GM23338 (cell line): Measurements from ENCODE around the gene GLRX2. TPM values are rescaled to one million over a fixed set of nuclear protein-coding genes. Genes with fewer than 3 reads are reported as not detected.

Experiments
- ATAC-seq: fragments of 200-7000 bp; cut with Tn5 transposase; 3 replicates; pipeline ENCODE4 v1.9.1; 2020
- DNase-seq: peaks from one replicate; pipeline ENCODE4 v3.0.0-alpha.2; 2015; ENCODE audit warnings: low spot score
- H2AFZ ChIP-seq: fragments of 200-600 bp; sonication (generic); 2 replicates; pipeline ENCODE4 v1.8.0; 2016; ENCODE audit warnings: antibody characterized with exemption, mild to moderate bottlenecking, moderate library complexity
- H3F3A ChIP-seq: fragments of 200-600 bp; sonication (generic); replicated peaks from 2 replicates; pipeline ENCODE4 v1.8.0; 2017; ENCODE audit warnings: antibody characterized with exemption, mixed run types, low read depth
- H3K27ac ChIP-seq: fragments of 200-600 bp; sonication (generic); 2 replicates; pipeline ENCODE4 v1.6.1; 2016; ENCODE audit warnings: low read depth
- H3K27me3 ChIP-seq: fragments of 200-600 bp; sonication (generic); 2 replicates; pipeline ENCODE4 v1.8.0; 2016; ENCODE audit warnings: mild to moderate bottlenecking, mixed run types, moderate library complexity; ENCODE audit not compliant: insufficient read depth
- H3K36me3 ChIP-seq: fragments of 200-600 bp; sonication (generic); 2 replicates; pipeline ENCODE4 v1.8.0; 2016; ENCODE audit warnings: mild to moderate bottlenecking; ENCODE audit not compliant: insufficient read depth
- H3K4me1 ChIP-seq: fragments of 200-600 bp; sonication (generic); 2 replicates; pipeline ENCODE4 v1.8.0; 2016; ENCODE audit warnings: mild to moderate bottlenecking, moderate library complexity; ENCODE audit not compliant: insufficient read depth
- H3K4me2 ChIP-seq: fragments of 200-600 bp; sonication (generic); 2 replicates; pipeline ENCODE4 v1.7.1; 2017; ENCODE audit warnings: mixed run types
- H3K4me3 ChIP-seq: fragments of 200-600 bp; sonication (generic); 2 replicates; pipeline ENCODE4 v1.6.1; 2016; ENCODE audit warnings: mixed run types
- H3K79me2 ChIP-seq: fragments of 200-600 bp; sonication (generic); replicated peaks from 2 replicates; pipeline ENCODE4 v1.8.0; 2017; ENCODE audit warnings: mild to moderate bottlenecking; ENCODE audit not compliant: insufficient read depth
- H3K9me2 ChIP-seq: fragments of 200-600 bp; sonication (generic); 2 replicates; pipeline ENCODE4 v1.8.0; 2017; ENCODE audit not compliant: insufficient read depth
- H4K20me1 ChIP-seq: fragments of 200-600 bp; sonication (generic); replicated peaks from 2 replicates; pipeline ENCODE4 v1.8.0; 2017; ENCODE audit warnings: mild to moderate bottlenecking; ENCODE audit not compliant: insufficient read depth
- H3K27ac Mint-ChIP-seq: 2 replicates; pipeline ENCODE4 v1.8.0; 2020; ENCODE audit warnings: inconsistent platforms, mild to moderate bottlenecking, moderate library complexity, mixed read lengths
- H3K27me3 Mint-ChIP-seq: 3 replicates; pipeline ENCODE4 v1.8.0; 2022; ENCODE audit warnings: low read depth, mild to moderate bottlenecking, moderate library complexity, mixed read lengths, inconsistent platforms; ENCODE audit not compliant: insufficient read depth, poor library complexity
- H3K36me3 Mint-ChIP-seq: 3 replicates; pipeline ENCODE4 v1.8.0; 2021; ENCODE audit warnings: low read depth, mild to moderate bottlenecking, inconsistent platforms, moderate library complexity, mixed read lengths
- H3K4me1 Mint-ChIP-seq: 3 replicates; pipeline ENCODE4 v1.8.0; 2020; ENCODE audit warnings: mild to moderate bottlenecking, inconsistent platforms, mixed read lengths
- H3K4me3 Mint-ChIP-seq: 3 replicates; pipeline ENCODE4 v1.8.0; 2021; ENCODE audit warnings: moderate library complexity, mild to moderate bottlenecking, inconsistent platforms, mixed read lengths
- H3K9me3 Mint-ChIP-seq: 3 replicates; pipeline ENCODE4 v1.8.0; 2020; ENCODE audit warnings: moderate library complexity, mild to moderate bottlenecking, inconsistent platforms, mixed read lengths
- CREB1 ChIP-seq: fragments of 250-450 bp; sonication (Bioruptor Pico); IDR thresholded peaks from 2 replicates; pipeline ENCODE4 v1.5.0; 2020; ENCODE audit warnings: low read depth, mild to moderate bottlenecking, moderate library complexity
- CTCF ChIP-seq, 2 experiments: fragments of 200-600 bp in 1 of 2; sonication (generic) in 1 of 2; conservative IDR thresholded peaks; 2 replicates each; pipeline versions ENCODE4 v1.5.1 to v1.6.1; 2016 to 2017; ENCODE audit warnings: antibody characterized with exemption in 2 of 2, low read depth in 2 of 2, mild to moderate bottlenecking in 2 of 2, moderate library complexity in 1 of 2
- ETS1 ChIP-seq: IDR thresholded peaks from 2 replicates; pipeline ENCODE4 v1.6.1; 2016; ENCODE audit warnings: antibody characterized with exemption
- EZH2 ChIP-seq: fragments of 200-600 bp; sonication (generic); IDR thresholded peaks from one replicate; pipeline ENCODE4 v1.8.0; 2017; ENCODE audit warnings: antibody characterized with exemption, mild to moderate bottlenecking, low read depth; ENCODE audit not compliant: unreplicated experiment
- EZH2phosphoT487 ChIP-seq: fragments of 200-600 bp; sonication (generic); IDR thresholded peaks from one replicate; pipeline ENCODE4 v1.8.1; 2018; ENCODE audit warnings: antibody characterized with exemption; ENCODE audit not compliant: unreplicated experiment
- JUNB ChIP-seq: IDR thresholded peaks from one replicate; pipeline ENCODE4 v1.6.1; 2016; ENCODE audit warnings: antibody characterized with exemption; ENCODE audit not compliant: unreplicated experiment
- NANOG ChIP-seq: IDR thresholded peaks from 2 replicates; pipeline ENCODE4 v1.6.1; 2016; ENCODE audit warnings: antibody characterized with exemption, borderline replicate concordance
- POLR2AphosphoS5 ChIP-seq: IDR thresholded peaks from 2 replicates; pipeline ENCODE4 v1.6.1; 2016; ENCODE audit warnings: antibody characterized with exemption, low read depth
- REST ChIP-seq: IDR thresholded peaks from one replicate; pipeline ENCODE4 v1.6.1; 2018; ENCODE audit warnings: antibody characterized with exemption; ENCODE audit not compliant: unreplicated experiment
- STAT1 ChIP-seq: IDR thresholded peaks from one replicate; pipeline ENCODE4 v1.6.1; 2016; ENCODE audit warnings: antibody characterized with exemption; ENCODE audit not compliant: unreplicated experiment
- ZNF114 ChIP-seq: fragments of 250-450 bp; sonication (Bioruptor Pico); IDR thresholded peaks from 2 replicates; pipeline ENCODE4 v1.5.0; 2020; ENCODE audit warnings: mild to moderate bottlenecking, moderate library complexity
- ZNF331 ChIP-seq: fragments of 250-450 bp; sonication (Bioruptor Pico); IDR thresholded peaks from 2 replicates; pipeline ENCODE4 v1.5.0; 2020; ENCODE audit warnings: low read depth, mild to moderate bottlenecking, moderate library complexity
- ZNF462 ChIP-seq: fragments of 250-450 bp; sonication (Bioruptor Pico); IDR thresholded peaks from 2 replicates; pipeline ENCODE4 v1.5.0; 2020; ENCODE audit warnings: mild to moderate bottlenecking, moderate library complexity
- polyA plus RNA-seq: library from polyadenylated mRNA; unstranded; fragments of >200 nt; fragmentation: Nextera tagmentation; extraction: Ambion mirVana; gene quantifications from 2 replicates; pipeline ENCODE4 v1.2.1, GENCODE V29; 2016
- total RNA-seq: library from RNA; depleted of rRNA; stranded (reverse); fragments of >200 nt; shearing (Covaris generic); gene quantifications from 2 replicates; pipeline ENCODE4 v1.2.3, GENCODE V29; 2014

Gene GLRX2
- total and polyA plus RNA-seq, 2 experiments from 2014 or later: 7.7 to 28.3 TPM

- H3F3A ChIP-seq: no peaks in the 10 kb centered on the region
- H3K36me3 Mint-ChIP-seq: no peaks in the 10 kb centered on the region; the same call in 2 of the 3 replicates
- H3K36me3 ChIP-seq: no peaks in the 10 kb centered on the region; the same call in 1 of the 2 replicates
- no peak overlapping the region for H3K4me3 ChIP-seq
- H3K4me2 ChIP-seq: no peak overlapping the region
- TF ChIP-seq ETS1 (no peak), JUNB (no peak), POLR2AphosphoS5 (no peak), ZNF114 (no peak), ZNF462 (no peak), EZH2phosphoT487 (no peak), NANOG (no peak), REST (no peak), EZH2 (no peak), CREB1 (CRISPR knock-in tag) (no peak), CTCF (conservative IDR thresholded peaks at IDR 0.05; ENCODE audit: low read depth in 2 of 2) (no peak), STAT1 (no peak), ZNF331 (CRISPR knock-in tag) (no peak)
- H3K4me1 ChIP-seq: no peaks in the 10 kb centered on the region
- no peaks in the 10 kb centered on the region for H3K27me3 ChIP-seq
- no peaks in the 10 kb centered on the region for H3K9me2 ChIP-seq
- H4K20me1 ChIP-seq: no peaks in the 10 kb centered on the region
- DNase-seq: no peak
- no peaks in the 10 kb centered on the region for H3K79me2 ChIP-seq
- ATAC-seq: no peak
- no peaks in the 10 kb centered on the region for H3K9me3 Mint-ChIP-seq
- H3K27me3 Mint-ChIP-seq: peaks cover 2% of the 10 kb centered on the region
- H3K4me3 Mint-ChIP-seq: no peak overlapping the region
- no peak overlapping the region for H3K27ac ChIP-seq
- H3K4me1 Mint-ChIP-seq: no peaks in the 10 kb centered on the region; the same call in 2 of the 3 replicates
- H3K27ac Mint-ChIP-seq: no peak overlapping the region
- H2AFZ ChIP-seq: no peak overlapping the region
These were observed 14.3 kb downstream of the GLRX2 start for GRCh38 chr1:193090865-193091264.
